Omental fat pad (tissue), 4 donors: ENCODE data around the gene LARGE1. TPM values are rescaled to one million over a fixed set of nuclear protein-coding genes. Genes with fewer than 3 reads are reported as not detected.

ENCODE experiments used
- ATAC-seq: fragments of 150-250 bp; one replicate; pipeline ENCODE4 v1.9.1; 2016; ENCODE audit warnings: mild to moderate bottlenecking, moderate library complexity; ENCODE audit not compliant: low FRiP score
- DNase-seq: peaks from one replicate; pipeline ENCODE4 v3.0.0-alpha.2; 2019; ENCODE audit warnings: low spot score
- CTCF ChIP-seq, 3 donors: fragments of 450-650 bp; IDR thresholded peaks; one replicate each; pipeline ENCODE4 v1.5.1; 2016 to 2017; ENCODE audit warnings: antibody characterized with exemption in 3 of 3, mild to moderate bottlenecking in 3 of 3, moderate library complexity in 2 of 3
- total RNA-seq, 4 donors: library from RNA; depleted of rRNA; stranded (reverse); fragments of >200 nt; gene quantifications; one replicate each; pipeline ENCODE4 v1.1.0, GENCODE V29; 2016

The LARGE1 gene
- total RNA-seq, 4 donors from 2014 or later = 16.5 to 31.2 (median 22.3) TPM

DNA sequence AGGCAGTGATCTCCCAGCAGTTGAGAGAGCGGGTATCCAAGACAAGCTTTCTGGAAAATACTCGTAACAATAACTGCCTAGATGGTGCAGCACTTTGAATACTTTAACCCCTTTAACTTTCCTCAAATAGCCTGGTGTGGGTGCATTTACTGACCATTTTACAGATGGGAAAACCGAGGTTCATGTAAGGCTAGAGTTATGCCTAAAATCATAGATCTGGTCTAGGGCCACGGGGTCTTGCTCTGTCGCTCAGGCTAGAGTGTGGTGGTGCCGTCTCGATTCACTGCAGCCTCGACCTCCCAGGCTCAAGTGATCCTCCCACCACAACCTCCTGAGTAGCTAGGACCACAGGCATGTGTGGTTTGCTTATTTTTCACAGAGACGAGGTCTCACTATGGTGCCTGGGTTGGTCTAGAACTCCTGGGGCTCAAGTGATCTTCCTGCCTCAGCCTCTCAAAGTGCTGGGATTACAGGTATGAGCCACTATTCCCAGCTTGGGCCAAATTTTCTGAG lies 592.9 kb downstream of the LARGE1 start:
- ATAC-seq (no peak), DNase-seq (no peak)
- TF ChIP-seq CTCF (IDR thresholded peaks at IDR 0.05) = no peak

DNA sequence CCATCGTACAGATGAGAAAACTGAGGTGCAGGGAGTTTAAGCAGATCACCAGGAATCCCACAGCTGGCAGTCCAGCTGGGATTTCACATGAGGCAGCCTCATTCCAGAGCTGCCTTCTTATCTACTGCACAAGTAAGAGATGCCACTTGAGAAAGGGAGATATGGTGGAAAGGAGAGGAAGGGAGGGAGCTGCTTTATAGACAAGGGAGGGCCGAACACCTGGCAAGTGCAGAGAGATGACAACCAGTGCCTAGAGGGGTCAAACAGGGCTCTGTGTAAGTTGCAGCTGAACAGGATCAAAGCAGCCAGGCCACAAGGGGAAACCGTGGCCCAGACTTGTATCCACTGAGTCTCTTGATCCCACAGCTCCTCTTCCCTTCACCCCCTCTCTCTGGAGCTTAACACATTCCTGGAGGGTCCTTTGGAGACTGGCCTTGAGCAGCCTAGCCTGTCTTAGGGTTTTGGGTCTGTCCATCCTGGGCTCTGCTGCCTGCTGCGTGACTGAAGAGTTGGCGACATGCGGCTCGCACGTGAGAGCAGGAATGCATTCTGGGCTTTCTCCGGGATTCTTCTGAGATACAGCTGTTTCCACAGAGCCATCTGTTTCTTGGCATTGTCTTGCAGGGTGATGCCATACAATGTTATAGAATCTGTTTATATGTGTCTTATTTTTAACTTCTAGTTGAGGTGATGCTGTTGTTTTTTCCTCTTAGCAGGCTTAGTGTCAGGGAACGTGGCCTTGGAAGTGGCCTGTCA lies 593.6 kb downstream of the LARGE1 start:
- no peak for TF ChIP-seq CTCF (IDR thresholded peaks at IDR 0.05)
- DNase-seq (no peak), ATAC-seq (no peak)

GRCh38 chr22:33325232-33326004 lies 594.9 kb downstream of the LARGE1 start:
- no peak for DNase-seq
- no peak for ATAC-seq
- no peak for TF ChIP-seq CTCF (IDR thresholded peaks at IDR 0.05)

DNA sequence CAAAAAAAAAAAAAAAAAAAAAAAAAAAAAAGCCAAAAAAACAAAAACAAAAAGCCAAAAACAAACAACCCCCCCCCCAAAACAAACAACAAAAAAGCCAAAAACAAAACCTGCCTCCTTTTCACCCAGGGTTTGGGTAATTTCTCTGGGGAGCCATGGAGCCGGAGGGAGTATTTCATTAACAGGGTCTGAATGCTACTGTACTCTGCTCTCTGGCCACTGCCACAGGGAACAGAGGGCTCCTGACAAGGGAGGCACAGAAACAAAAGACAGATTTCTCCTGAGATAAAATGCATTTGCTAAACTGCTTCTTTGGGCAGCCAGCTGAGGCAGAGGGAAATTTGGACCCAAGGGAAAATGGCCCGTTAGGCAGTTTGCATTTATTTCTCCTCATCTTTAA lies 596.0 kb downstream of the LARGE1 start:
- ATAC-seq (no peak), DNase-seq (no peak)
- TF ChIP-seq CTCF (IDR thresholded peaks at IDR 0.05) = no peak

- ATAC-seq (no peak), DNase-seq (no peak)
- TF ChIP-seq CTCF (IDR thresholded peaks at IDR 0.05) = no peak
These were observed 598.8 kb downstream of the LARGE1 start for GRCh38 chr22:33321466-33321865.

GRCh38 chr22:33315954-33316353 lies 604.3 kb downstream of the LARGE1 start:
- ATAC-seq (no peak), DNase-seq (no peak)
- no peak for TF ChIP-seq CTCF (IDR thresholded peaks at IDR 0.05)
